Skeletal muscle satellite cell (primary cell): ENCODE results near the gene CNTN4.
"Not testable (repeated sequence)": the region's sequence is repeated elsewhere in the genome, so short reads cannot be mapped to it uniquely, and the experiment has no call there.

Source experiments
- H3K27me3 ChIP-seq: 2 replicates; pipeline ENCODE4 v1.7.0; 2013; ENCODE audit warnings: low read length; ENCODE audit not compliant: control insufficient read depth, insufficient read depth
- H3K36me3 ChIP-seq: 2 replicates; pipeline ENCODE4 v1.7.0; 2013; ENCODE audit warnings: mild to moderate bottlenecking, control low read depth, low read length; ENCODE audit not compliant: insufficient read depth
- H3K4me1 ChIP-seq: 2 replicates; pipeline ENCODE4 v1.7.0; 2013; ENCODE audit warnings: low read length; ENCODE audit not compliant: control insufficient read depth, insufficient read depth
- H3K4me2 ChIP-seq: 2 replicates; pipeline ENCODE4 v1.7.0; 2013; ENCODE audit warnings: mild to moderate bottlenecking, low read length
- H3K4me3 ChIP-seq: 2 replicates; pipeline ENCODE4 v1.7.0; 2013; ENCODE audit warnings: low read length
- H3K9ac ChIP-seq: 2 replicates; pipeline ENCODE4 v1.7.0; 2013; ENCODE audit warnings: mild to moderate bottlenecking, low read depth, low read length, moderate library complexity
- H3K9me3 ChIP-seq: replicated peaks from 2 replicates; pipeline ENCODE4 v1.7.0; 2013; ENCODE audit warnings: mild to moderate bottlenecking, control low read depth, low read length

CNTN4 gene

DNA sequence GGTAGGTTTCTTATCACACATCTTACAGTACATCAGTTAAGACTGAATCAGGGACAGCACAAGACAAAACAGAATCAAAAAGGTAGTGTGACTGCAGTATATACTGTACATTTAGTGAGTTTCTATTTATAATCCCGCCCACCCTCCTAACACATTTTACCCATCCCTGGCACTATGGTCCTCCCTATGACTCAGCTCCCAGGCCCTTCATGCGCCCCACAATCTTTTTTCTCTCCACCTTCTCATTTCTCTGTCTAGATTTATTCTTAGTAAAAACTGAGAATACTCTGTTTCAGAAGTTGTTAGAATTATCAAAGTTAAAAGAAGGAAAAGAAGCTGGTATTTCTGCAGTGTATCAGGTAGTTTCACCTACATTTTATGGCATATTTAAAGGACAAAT is 427.3 kb downstream of the CNTN4 start:
- Histone ChIP-seq H3K36me3 (no peaks in the 10 kb centered on the region), H3K27me3 (no peaks in the 10 kb centered on the region), H3K4me3 (no peak overlapping the region), H3K9me3 (peaks cover 7% of the 10 kb centered on the region), H3K9ac (no peak overlapping the region), H3K4me2 (no peak overlapping the region), H3K4me1 (no peaks in the 10 kb centered on the region)

DNA sequence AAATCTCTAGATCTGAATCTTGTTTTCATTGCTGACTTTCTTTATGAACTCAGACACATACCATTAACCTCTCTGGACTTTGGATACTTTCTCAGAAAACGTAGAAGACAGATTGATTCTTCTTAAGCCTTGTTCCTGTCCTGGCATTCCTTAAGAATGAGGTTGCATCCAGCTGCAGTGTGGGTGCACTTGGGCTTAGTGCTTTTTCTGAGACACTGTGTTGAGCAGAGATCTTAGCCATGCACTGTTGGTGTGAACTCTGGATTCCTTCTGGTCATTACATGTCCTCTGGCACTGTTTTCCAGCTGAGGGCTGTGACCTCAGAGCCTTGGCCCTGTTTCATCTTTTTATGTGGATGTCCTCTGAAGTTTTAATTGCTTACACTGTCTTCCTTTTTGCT is 428.3 kb downstream of the CNTN4 start:
- Histone ChIP-seq H3K4me2 (no peak overlapping the region), H3K9ac (no peak overlapping the region), H3K9me3 (peaks cover 7% of the 10 kb centered on the region), H3K4me1 (no peaks in the 10 kb centered on the region), H3K27me3 (no peaks in the 10 kb centered on the region), H3K4me3 (no peak overlapping the region), H3K36me3 (no peaks in the 10 kb centered on the region)

DNA sequence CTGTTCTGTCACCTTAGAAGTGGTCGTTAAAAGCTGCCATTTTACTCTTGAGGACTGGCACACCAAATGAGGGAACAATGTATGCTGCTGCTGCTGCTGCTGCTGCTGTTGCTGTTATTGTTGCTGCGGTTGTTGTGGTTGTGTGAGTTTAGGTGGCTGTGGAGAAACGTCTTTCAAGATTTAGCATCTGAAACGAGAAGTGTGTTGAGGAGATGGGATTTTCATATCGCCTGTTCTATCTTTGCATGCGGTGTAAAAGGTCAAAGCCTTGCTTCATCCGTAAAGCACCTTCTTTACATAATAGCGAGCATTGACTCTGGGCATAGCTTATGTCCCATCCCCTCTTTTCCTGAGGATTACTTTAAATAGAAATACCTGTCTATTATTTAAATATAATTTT is 428.7 kb downstream of the CNTN4 start:
- H3K36me3 ChIP-seq, H3K9ac ChIP-seq, H3K4me2 ChIP-seq, H3K4me3 ChIP-seq, H3K4me1 ChIP-seq, H3K9me3 ChIP-seq, H3K27me3 ChIP-seq: not testable (repeated sequence)

DNA sequence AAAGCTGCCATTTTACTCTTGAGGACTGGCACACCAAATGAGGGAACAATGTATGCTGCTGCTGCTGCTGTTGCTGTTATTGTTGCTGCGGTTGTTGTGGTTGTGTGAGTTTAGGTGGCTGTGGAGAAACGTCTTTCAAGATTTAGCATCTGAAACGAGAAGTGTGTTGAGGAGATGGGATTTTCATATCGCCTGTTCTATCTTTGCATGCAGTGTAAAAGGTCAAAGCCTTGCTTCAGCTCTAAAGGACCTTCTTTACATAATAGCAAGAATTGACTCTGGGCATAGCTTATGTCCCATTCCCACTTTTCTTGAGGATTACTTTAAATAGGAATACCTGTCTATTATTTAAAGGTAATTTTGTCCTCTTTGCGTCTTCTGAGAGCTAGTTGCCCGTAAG is 436.1 kb downstream of the CNTN4 start:
- H3K4me3 ChIP-seq, H3K4me2 ChIP-seq, H3K36me3 ChIP-seq, H3K9ac ChIP-seq, H3K9me3 ChIP-seq, H3K27me3 ChIP-seq, H3K4me1 ChIP-seq: not testable (repeated sequence)

DNA sequence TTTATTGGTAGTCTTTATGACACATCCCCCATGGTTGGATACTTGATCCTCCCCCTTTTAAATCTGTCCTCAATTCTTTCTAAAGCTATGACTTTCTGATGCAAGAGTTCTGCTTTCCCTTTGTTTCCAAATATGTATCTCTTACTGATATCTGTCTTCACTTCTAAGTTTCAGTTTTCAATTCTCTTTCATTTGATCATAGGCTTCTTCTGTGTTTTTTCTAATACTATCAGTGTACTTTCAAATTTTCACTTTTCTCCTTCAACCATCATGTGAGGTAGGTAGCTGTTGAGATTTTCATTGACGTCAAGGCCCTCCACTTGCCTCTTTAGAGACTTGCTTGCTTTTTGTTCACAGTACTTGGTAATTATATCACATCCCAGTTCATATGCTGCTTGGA is 436.5 kb downstream of the CNTN4 start:
- no peaks in the 10 kb centered on the region for H3K27me3 ChIP-seq
- no peak overlapping the region for H3K9ac ChIP-seq
- H3K4me1 ChIP-seq, result no peaks in the 10 kb centered on the region
- no peak overlapping the region for H3K4me3 ChIP-seq
- no peaks in the 10 kb centered on the region for H3K36me3 ChIP-seq
- H3K9me3 ChIP-seq, result no peaks in the 10 kb centered on the region
- no peak overlapping the region for H3K4me2 ChIP-seq

DNA sequence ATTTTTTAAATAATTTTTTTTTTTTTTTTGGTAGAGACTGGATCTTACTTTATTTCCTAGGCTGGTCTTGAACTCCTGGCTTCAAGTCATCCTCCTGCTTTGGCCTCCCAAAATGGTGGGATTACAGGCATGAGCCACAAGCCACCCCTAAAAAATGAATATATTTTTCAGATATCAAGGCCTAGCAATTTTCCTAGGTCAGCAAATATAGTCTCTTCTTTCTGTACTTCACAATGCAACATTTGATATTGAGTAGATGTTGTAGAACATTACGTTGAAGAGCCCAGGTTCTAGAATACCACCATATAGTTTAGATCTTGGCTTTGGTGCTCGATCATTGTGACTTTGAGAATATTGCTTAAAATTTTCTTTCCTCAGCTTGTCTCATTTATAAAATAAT is 437.9 kb downstream of the CNTN4 start:
- no peaks in the 10 kb centered on the region for H3K27me3 ChIP-seq
- H3K36me3 ChIP-seq, result no peaks in the 10 kb centered on the region
- no peak overlapping the region for H3K9ac ChIP-seq
- no peak overlapping the region for H3K4me3 ChIP-seq
- no peaks in the 10 kb centered on the region for H3K4me1 ChIP-seq
- no peak overlapping the region for H3K4me2 ChIP-seq
- H3K9me3 ChIP-seq, result no peaks in the 10 kb centered on the region

DNA sequence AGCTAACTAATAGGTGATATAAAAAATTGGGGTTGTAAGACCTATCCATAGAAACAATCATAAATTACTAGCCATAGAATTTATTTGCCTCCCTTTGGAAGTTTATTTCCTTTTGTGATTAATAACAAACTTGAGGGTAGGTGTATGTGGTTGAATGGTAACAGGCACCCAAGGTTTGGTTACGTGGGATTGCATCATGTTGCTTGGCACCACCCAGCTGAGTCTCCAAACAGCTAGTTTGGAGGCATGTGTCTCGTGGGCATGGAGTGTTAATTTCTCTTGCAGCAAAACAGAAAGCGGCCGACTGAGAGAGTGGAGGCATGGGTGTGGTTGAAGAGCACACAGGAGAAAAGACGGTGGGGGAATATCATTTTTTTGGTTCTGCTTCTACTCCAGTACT is 441.4 kb downstream of the CNTN4 start:
- Histone ChIP-seq H3K36me3 (no peaks in the 10 kb centered on the region), H3K9ac (no peak overlapping the region), H3K27me3 (no peaks in the 10 kb centered on the region), H3K4me2 (no peak overlapping the region), H3K4me1 (no peaks in the 10 kb centered on the region), H3K9me3 (no peaks in the 10 kb centered on the region), H3K4me3 (no peak overlapping the region)

DNA sequence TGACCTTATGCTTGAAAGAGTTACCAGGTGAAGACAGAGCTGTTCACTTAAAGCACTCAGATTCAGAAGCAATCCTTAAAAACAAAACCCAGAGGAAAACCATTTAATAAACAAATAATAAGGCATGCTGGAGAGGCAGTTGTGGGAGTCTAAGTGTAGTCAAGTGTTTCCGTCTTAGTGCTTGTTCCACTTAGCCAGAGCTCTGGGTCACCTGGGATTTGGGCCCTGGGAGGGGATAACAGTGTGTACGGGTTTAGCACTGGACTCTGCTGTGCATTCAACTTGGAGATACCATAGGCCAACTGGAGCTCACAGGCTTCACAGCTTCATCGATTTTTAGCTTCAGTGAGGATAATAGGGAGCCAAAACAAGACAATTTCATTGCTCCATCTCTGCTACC is 444.6 kb downstream of the CNTN4 start:
- Histone ChIP-seq H3K4me3 (no peak overlapping the region), H3K36me3 (no peaks in the 10 kb centered on the region), H3K4me2 (no peak overlapping the region), H3K4me1 (no peaks in the 10 kb centered on the region), H3K27me3 (no peaks in the 10 kb centered on the region), H3K9me3 (no peaks in the 10 kb centered on the region), H3K9ac (no peak overlapping the region)

DNA sequence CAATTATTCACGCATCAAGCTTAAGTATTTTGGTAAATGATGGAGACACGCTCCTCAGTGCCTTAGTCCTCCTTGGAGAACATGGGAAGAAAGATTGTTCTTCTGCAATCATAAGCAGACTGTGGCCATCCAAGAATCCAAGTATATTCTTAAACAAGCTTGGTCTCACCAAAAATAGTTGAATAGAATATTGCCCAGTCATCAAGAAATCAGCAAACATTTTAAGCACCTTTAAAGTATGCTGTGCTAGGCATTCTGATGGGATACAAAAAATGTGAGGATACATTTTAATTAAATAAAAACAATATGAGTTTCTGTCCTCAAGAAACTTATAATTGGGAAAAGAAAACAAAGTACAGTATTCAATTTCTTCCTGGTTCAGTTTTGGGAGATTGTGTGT is 445.5 kb downstream of the CNTN4 start:
- H3K4me1 ChIP-seq, result no peaks in the 10 kb centered on the region
- H3K27me3 ChIP-seq, result no peaks in the 10 kb centered on the region
- H3K4me2 ChIP-seq, result no peak overlapping the region
- H3K4me3 ChIP-seq, result no peak overlapping the region
- no peak overlapping the region for H3K9ac ChIP-seq
- no peaks in the 10 kb centered on the region for H3K36me3 ChIP-seq
- no peaks in the 10 kb centered on the region for H3K9me3 ChIP-seq

DNA sequence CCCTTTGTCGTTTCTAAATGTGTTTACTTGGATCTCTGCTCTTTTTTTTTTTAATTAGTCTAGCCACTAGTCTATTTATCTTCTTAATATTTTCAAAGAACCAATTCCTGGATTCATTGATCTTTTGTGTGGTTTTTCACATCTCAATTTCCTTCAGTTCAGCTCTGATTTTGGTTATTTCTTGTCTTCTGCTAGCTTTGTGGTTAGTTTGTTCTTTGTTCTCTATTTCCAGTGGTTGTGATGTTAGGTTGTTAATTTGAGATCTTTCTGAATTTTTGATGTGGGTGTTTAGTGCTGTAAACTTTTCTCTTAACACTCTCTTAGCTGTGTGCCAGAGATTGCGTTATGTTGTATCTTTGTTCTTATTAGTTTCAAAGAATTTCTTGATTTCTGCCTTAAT is 446.1 kb downstream of the CNTN4 start:
- no peak overlapping the region for H3K4me3 ChIP-seq
- no peaks in the 10 kb centered on the region for H3K27me3 ChIP-seq
- H3K36me3 ChIP-seq, result no peaks in the 10 kb centered on the region
- H3K4me2 ChIP-seq, result no peak overlapping the region
- H3K9me3 ChIP-seq, result no peaks in the 10 kb centered on the region
- no peaks in the 10 kb centered on the region for H3K4me1 ChIP-seq
- H3K9ac ChIP-seq, result no peak overlapping the region

DNA sequence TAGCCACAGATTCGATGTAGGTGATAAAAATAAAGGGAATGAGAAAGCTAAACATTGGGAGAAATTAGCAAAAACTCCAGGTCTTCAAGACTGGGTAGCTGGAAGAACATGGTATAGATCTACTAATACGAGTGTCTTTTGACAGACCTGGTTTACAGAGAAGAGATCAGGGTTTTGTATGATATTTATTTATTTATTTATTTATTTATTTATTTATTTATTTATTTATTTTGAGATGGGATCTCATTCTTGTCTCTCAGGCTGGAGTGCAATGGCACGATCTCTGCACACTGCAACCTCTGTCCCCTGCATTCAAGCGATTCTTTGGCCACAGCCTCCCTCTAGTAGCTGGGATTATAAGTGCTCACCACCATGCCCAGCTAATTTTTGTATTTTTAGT is 448.4 kb downstream of the CNTN4 start:
- H3K9ac ChIP-seq, result no peak overlapping the region
- H3K4me1 ChIP-seq, result no peaks in the 10 kb centered on the region
- H3K36me3 ChIP-seq, result no peaks in the 10 kb centered on the region
- H3K27me3 ChIP-seq, result no peaks in the 10 kb centered on the region
- H3K9me3 ChIP-seq, result no peaks in the 10 kb centered on the region
- no peak overlapping the region for H3K4me3 ChIP-seq
- H3K4me2 ChIP-seq, result no peak overlapping the region

DNA sequence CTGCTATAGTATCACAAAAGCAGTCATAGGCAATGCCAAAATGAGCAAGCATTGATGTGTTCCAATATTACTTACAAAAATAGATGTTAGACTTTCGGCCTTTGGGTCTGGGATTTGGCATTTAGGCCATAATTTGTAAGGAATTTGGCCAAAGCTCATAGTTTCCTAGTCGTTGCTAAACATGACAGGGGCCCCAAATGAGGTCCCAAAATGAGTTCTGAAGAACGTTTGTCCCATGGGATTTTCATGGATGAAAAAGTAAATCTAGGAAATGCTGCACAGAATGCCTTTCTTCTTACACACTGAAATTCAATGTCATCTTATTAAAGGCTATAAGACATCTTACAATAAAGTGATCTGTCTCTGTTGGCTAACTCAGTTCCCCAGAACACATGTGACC is 456.0 kb downstream of the CNTN4 start:
- no peak overlapping the region for H3K4me3 ChIP-seq
- no peak overlapping the region for H3K4me2 ChIP-seq
- H3K9me3 ChIP-seq, result peaks cover 6% of the 10 kb centered on the region
- H3K4me1 ChIP-seq, result no peaks in the 10 kb centered on the region
- no peak overlapping the region for H3K9ac ChIP-seq
- no peaks in the 10 kb centered on the region for H3K27me3 ChIP-seq
- H3K36me3 ChIP-seq, result no peaks in the 10 kb centered on the region

DNA sequence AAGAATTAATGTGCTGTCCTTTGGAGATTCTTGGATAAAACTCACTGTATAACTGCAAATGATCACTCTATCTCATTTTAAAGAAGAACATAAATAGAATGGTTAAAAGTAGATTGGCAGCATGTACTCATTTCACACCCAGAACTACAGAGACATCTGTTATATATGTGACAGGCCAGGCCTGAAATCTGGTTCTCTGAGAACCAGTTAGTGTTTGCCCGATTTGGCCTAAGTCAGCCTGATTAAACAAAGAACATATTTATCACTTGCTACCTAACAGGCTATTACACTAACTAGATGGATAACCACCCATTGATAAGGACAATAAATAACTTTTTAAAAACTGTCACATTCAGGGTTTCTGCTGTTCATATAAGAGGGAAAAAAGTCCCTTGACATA is 460.1 kb downstream of the CNTN4 start:
- Histone ChIP-seq H3K4me1 (no peaks in the 10 kb centered on the region), H3K9ac (no peak overlapping the region), H3K4me2 (no peak overlapping the region)

More for the DNA sequence above, 460.1 kb downstream of the CNTN4 start:
- Histone ChIP-seq H3K27me3 (no peaks in the 10 kb centered on the region), H3K4me3 (no peak overlapping the region), H3K36me3 (no peaks in the 10 kb centered on the region), H3K9me3 (peaks cover 9% of the 10 kb centered on the region)
